ENCODE data around the gene OR2M3.

Gene OR2M3, protein sequence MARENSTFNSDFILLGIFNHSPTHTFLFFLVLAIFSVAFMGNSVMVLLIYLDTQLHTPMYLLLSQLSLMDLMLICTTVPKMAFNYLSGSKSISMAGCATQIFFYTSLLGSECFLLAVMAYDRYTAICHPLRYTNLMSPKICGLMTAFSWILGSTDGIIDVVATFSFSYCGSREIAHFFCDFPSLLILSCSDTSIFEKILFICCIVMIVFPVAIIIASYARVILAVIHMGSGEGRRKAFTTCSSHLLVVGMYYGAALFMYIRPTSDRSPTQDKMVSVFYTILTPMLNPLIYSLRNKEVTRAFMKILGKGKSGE

GRCh38 chr1:248196965-248197364, at the start of gene OR2M3:
Gene OR2M3, plus strand, starts transcription at chr1:248197265. Its CDS starts 5,803 bp downstream, at chr1:248203068.
- Histone ChIP-seq H3K27ac (ENCODE audit: low read depth, low read length) (no peak within 1 kb of the TSS), H3K9me3 (ENCODE audit: low read length) (no peaks in the 10 kb centered on the region), H3K36me3 (ENCODE audit: insufficient read depth, low read length) (no peaks in the 10 kb centered on the region), H3K9ac (ENCODE audit: low read length) (no peak within 1 kb of the TSS), H3K4me1 (ENCODE audit: insufficient read depth, low read length) (no peaks in the 10 kb centered on the region), H3K4me3 (ENCODE audit: low read depth in 1 of 2, low read length in 2 of 2) (no peak within 1 kb of the TSS), H3K27me3 (ENCODE audit: control insufficient read depth in 1 of 2, insufficient read depth in 2 of 2, low read length in 2 of 2) (no peaks in the 10 kb centered on the region)

- Histone ChIP-seq H3K27ac (ENCODE audit: low read depth, low read length) (no peak overlapping the region), H3K9ac (ENCODE audit: low read length) (no peak overlapping the region), H3K36me3 (ENCODE audit: insufficient read depth, low read length) (no peaks in the 10 kb centered on the region), H3K27me3 (ENCODE audit: control insufficient read depth in 1 of 2, insufficient read depth in 2 of 2, low read length in 2 of 2) (no peaks in the 10 kb centered on the region), H3K9me3 (ENCODE audit: low read length) (no peaks in the 10 kb centered on the region), H3K4me1 (ENCODE audit: insufficient read depth, low read length) (no peaks in the 10 kb centered on the region), H3K4me3 (ENCODE audit: low read depth in 1 of 2, low read length in 2 of 2) (no peak overlapping the region)
Measured at GRCh38 chr1:248152056-248152827, 44.8 kb upstream of the OR2M3 start.

- H3K4me1 ChIP-seq (ENCODE audit: insufficient read depth, low read length) = no peaks in the 10 kb centered on the region
- H3K27me3 ChIP-seq (ENCODE audit: control insufficient read depth in 1 of 2, insufficient read depth in 2 of 2, low read length in 2 of 2) = no peaks in the 10 kb centered on the region
- H3K27ac ChIP-seq (ENCODE audit: low read depth, low read length) = no peak overlapping the region
- no peak overlapping the region for H3K9ac ChIP-seq (ENCODE audit: low read length)
- H3K4me3 ChIP-seq (ENCODE audit: low read depth in 1 of 2, low read length in 2 of 2) = no peak overlapping the region
- no peaks in the 10 kb centered on the region for H3K36me3 ChIP-seq (ENCODE audit: insufficient read depth, low read length)
- no peaks in the 10 kb centered on the region for H3K9me3 ChIP-seq (ENCODE audit: low read length)
Measured at GRCh38 chr1:248155927-248156326, 41.1 kb upstream of the OR2M3 start.

DNA sequence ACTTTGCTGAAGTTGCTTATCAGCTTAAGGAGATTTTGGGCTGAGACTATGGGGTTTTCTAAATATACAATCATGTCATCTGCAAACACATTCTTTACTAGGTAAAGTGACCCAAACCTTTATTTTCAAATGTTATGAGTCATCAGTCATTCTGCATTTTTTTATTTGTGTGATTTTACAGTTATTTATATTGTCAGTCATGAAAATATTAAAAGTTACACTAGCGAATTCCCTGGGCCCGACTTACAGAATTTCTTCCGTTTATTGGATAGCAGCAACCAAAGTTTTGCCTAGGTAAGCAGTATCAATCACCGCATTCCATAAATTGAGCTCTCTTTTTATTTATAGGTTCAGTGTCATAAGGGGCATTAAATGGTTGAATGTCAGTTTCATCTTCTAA, 38.3 kb upstream of the OR2M3 start:
- Histone ChIP-seq H3K9me3 (ENCODE audit: low read length) (no peaks in the 10 kb centered on the region), H3K36me3 (ENCODE audit: insufficient read depth, low read length) (no peaks in the 10 kb centered on the region), H3K4me1 (ENCODE audit: insufficient read depth, low read length) (no peaks in the 10 kb centered on the region), H3K27ac (ENCODE audit: low read depth, low read length) (no peak overlapping the region), H3K27me3 (ENCODE audit: control insufficient read depth in 1 of 2, insufficient read depth in 2 of 2, low read length in 2 of 2) (no peaks in the 10 kb centered on the region), H3K4me3 (ENCODE audit: low read depth in 1 of 2, low read length in 2 of 2) (no peak overlapping the region), H3K9ac (ENCODE audit: low read length) (no peak overlapping the region)

GRCh38 chr1:248164031-248164430, 33.0 kb upstream of the OR2M3 start:
- no peaks in the 10 kb centered on the region for H3K4me1 ChIP-seq (ENCODE audit: insufficient read depth, low read length)
- H3K36me3 ChIP-seq (ENCODE audit: insufficient read depth, low read length) = no peaks in the 10 kb centered on the region
- H3K27ac ChIP-seq (ENCODE audit: low read depth, low read length) = no peak overlapping the region
- H3K9me3 ChIP-seq (ENCODE audit: low read length) = no peaks in the 10 kb centered on the region
- no peak overlapping the region for H3K4me3 ChIP-seq (ENCODE audit: low read depth in 1 of 2, low read length in 2 of 2)
- no peak overlapping the region for H3K9ac ChIP-seq (ENCODE audit: low read length)
- no peaks in the 10 kb centered on the region for H3K27me3 ChIP-seq (ENCODE audit: control insufficient read depth in 1 of 2, insufficient read depth in 2 of 2, low read length in 2 of 2)

GRCh38 chr1:248165186-248165585, 31.9 kb upstream of the OR2M3 start:
- no peak overlapping the region for H3K9ac ChIP-seq (ENCODE audit: low read length)
- H3K9me3 ChIP-seq (ENCODE audit: low read length) = no peaks in the 10 kb centered on the region
- H3K27ac ChIP-seq (ENCODE audit: low read depth, low read length) = no peak overlapping the region
- H3K4me3 ChIP-seq (ENCODE audit: low read depth in 1 of 2, low read length in 2 of 2) = no peak overlapping the region
- no peaks in the 10 kb centered on the region for H3K4me1 ChIP-seq (ENCODE audit: insufficient read depth, low read length)
- H3K36me3 ChIP-seq (ENCODE audit: insufficient read depth, low read length) = no peaks in the 10 kb centered on the region
- no peaks in the 10 kb centered on the region for H3K27me3 ChIP-seq (ENCODE audit: control insufficient read depth in 1 of 2, insufficient read depth in 2 of 2, low read length in 2 of 2)

GRCh38 chr1:248174521-248174920, 22.5 kb upstream of the OR2M3 start, which contains the start of gene OR2M2:
Gene OR2M2, plus strand, starts transcription at chr1:248174821. Its CDS starts 5,165 bp downstream, at chr1:248179986.
- Histone ChIP-seq H3K4me1 (ENCODE audit: insufficient read depth, low read length) (no peaks in the 10 kb centered on the region), H3K4me3 (ENCODE audit: low read depth in 1 of 2, low read length in 2 of 2) (no peak within 1 kb of the TSS), H3K9me3 (ENCODE audit: low read length) (no peaks in the 10 kb centered on the region), H3K27ac (ENCODE audit: low read depth, low read length) (no peak within 1 kb of the TSS), H3K27me3 (ENCODE audit: control insufficient read depth in 1 of 2, insufficient read depth in 2 of 2, low read length in 2 of 2) (no peaks in the 10 kb centered on the region), H3K36me3 (ENCODE audit: insufficient read depth, low read length) (no peaks in the 10 kb centered on the region), H3K9ac (ENCODE audit: low read length) (no peak within 1 kb of the TSS)

DNA sequence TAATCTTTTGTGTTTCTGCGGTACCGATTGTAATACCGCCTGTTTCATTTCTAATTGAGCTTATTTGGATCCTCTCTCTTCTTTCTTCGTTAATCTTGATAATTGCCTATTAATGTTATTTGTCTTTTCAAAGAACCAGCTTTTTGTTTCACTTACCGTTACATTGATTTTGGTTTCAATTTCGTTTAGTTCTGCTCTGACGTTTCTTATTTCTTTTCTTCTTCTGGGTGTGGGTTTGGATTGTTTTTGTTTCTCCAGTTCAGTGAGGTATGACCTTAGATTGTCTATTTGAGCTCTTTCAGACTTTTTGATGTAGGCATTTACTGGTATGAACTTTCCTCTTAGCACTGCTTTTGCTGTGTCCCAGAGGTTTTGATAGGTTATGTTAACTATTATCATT, 13.1 kb upstream of the OR2M3 start:
- H3K36me3 ChIP-seq (ENCODE audit: insufficient read depth, low read length) = no peaks in the 10 kb centered on the region
- no peak overlapping the region for H3K27ac ChIP-seq (ENCODE audit: low read depth, low read length)
- no peaks in the 10 kb centered on the region for H3K9me3 ChIP-seq (ENCODE audit: low read length)
- H3K27me3 ChIP-seq (ENCODE audit: control insufficient read depth in 1 of 2, insufficient read depth in 2 of 2, low read length in 2 of 2) = no peaks in the 10 kb centered on the region
- no peaks in the 10 kb centered on the region for H3K4me1 ChIP-seq (ENCODE audit: insufficient read depth, low read length)
- H3K4me3 ChIP-seq (ENCODE audit: low read depth in 1 of 2, low read length in 2 of 2) = no peak overlapping the region
- no peak overlapping the region for H3K9ac ChIP-seq (ENCODE audit: low read length)

DNA sequence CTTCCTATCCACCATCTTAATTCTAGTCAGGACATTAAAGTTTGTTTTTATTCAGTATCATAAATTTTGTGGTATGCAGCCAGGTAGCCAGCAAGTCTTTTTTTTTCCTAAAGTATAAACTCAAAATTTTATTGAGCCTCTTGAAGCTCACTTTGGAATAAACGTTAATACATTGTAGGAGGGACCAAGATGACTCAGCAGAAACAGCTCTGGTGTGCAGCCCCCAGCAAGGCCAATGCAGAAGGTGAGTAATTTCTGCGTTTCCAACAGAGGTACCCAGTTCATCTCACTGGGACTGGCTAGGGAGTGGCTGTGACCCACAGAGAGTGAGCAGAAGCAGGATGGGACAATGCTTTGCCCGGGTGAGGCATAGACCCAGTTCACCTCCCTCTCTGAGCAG, 9.7 kb upstream of the OR2M3 start:
- Histone ChIP-seq H3K9ac (ENCODE audit: low read length) (no peak overlapping the region), H3K27me3 (ENCODE audit: control insufficient read depth in 1 of 2, insufficient read depth in 2 of 2, low read length in 2 of 2) (no peaks in the 10 kb centered on the region), H3K4me3 (ENCODE audit: low read depth in 1 of 2, low read length in 2 of 2) (no peak overlapping the region), H3K36me3 (ENCODE audit: insufficient read depth, low read length) (no peaks in the 10 kb centered on the region), H3K4me1 (ENCODE audit: insufficient read depth, low read length) (no peaks in the 10 kb centered on the region), H3K9me3 (ENCODE audit: low read length) (no peaks in the 10 kb centered on the region), H3K27ac (ENCODE audit: low read depth, low read length) (no peak overlapping the region)

- Histone ChIP-seq H3K36me3 (ENCODE audit: insufficient read depth, low read length) (no peaks in the 10 kb centered on the region), H3K9me3 (ENCODE audit: low read length) (no peaks in the 10 kb centered on the region), H3K27me3 (ENCODE audit: control insufficient read depth in 1 of 2, insufficient read depth in 2 of 2, low read length in 2 of 2) (no peaks in the 10 kb centered on the region), H3K4me1 (ENCODE audit: insufficient read depth, low read length) (no peaks in the 10 kb centered on the region), H3K4me3 (ENCODE audit: low read depth in 1 of 2, low read length in 2 of 2) (no peak overlapping the region), H3K27ac (ENCODE audit: low read depth, low read length) (no peak overlapping the region), H3K9ac (ENCODE audit: low read length) (no peak overlapping the region)
Measured at GRCh38 chr1:248189026-248189425, 8.0 kb upstream of the OR2M3 start.

- Histone ChIP-seq H3K36me3 (ENCODE audit: insufficient read depth, low read length) (no peaks in the 10 kb centered on the region), H3K9me3 (ENCODE audit: low read length) (no peaks in the 10 kb centered on the region), H3K4me1 (ENCODE audit: insufficient read depth, low read length) (no peaks in the 10 kb centered on the region), H3K27ac (ENCODE audit: low read depth, low read length) (no peak overlapping the region), H3K9ac (ENCODE audit: low read length) (no peak overlapping the region), H3K27me3 (ENCODE audit: control insufficient read depth in 1 of 2, insufficient read depth in 2 of 2, low read length in 2 of 2) (no peaks in the 10 kb centered on the region), H3K4me3 (ENCODE audit: low read depth in 1 of 2, low read length in 2 of 2) (no peak overlapping the region)
Measured at GRCh38 chr1:248194117-248194516, 2.9 kb upstream of the OR2M3 start.

Data from muscle layer of colon (tissue), 2 donors.